MCF 10A (cell line): ENCODE results near the gene FOXRED2. TPM values are rescaled to one million over a fixed set of nuclear protein-coding genes. Genes with fewer than 3 reads are reported as not detected.

Experiments
- BruUV-seq: library from RNA; stranded (reverse); fragments of 400-500 nt; replicated peaks from 2 replicates; lab custom pipeline; 2021; lab: Mats Ljungman, UMichigan
- CTCF ChIA-PET: fragments of 300-600 bp; sonication (Branson Sonifier 250); formaldehyde crosslinking; extraction: SDS; loops from one replicate; lab custom pipeline; 2021; ENCODE audit warnings: antibody characterized with exemption, inconsistent platforms; lab: Yijun Ruan, JAX
- POLR2A ChIA-PET: fragments of 300-600, 350-650 bp; sonication (Branson Sonifier 250); formaldehyde crosslinking; extraction: SDS; loops from one replicate; lab custom pipeline; 2020; ENCODE audit warnings: antibody characterized with exemption, inconsistent platforms; lab: Yijun Ruan, JAX
- DNase-seq: peaks from one replicate; pipeline ENCODE4 v3.0.0-alpha.2; 2018; ENCODE audit not compliant: unreplicated experiment
- H3K27ac Mint-ChIP-seq: one replicate; pipeline ENCODE4 v1.8.0; 2022; ENCODE audit warnings: mild to moderate bottlenecking, low read depth, mixed read lengths; ENCODE audit not compliant: unreplicated experiment
- H3K27me3 Mint-ChIP-seq: one replicate; pipeline ENCODE4 v1.8.0; 2022; ENCODE audit warnings: mixed read lengths; ENCODE audit not compliant: insufficient read depth, unreplicated experiment
- H3K36me3 Mint-ChIP-seq: one replicate; pipeline ENCODE4 v1.8.0; 2022; ENCODE audit warnings: mild to moderate bottlenecking, moderate library complexity, mixed read lengths; ENCODE audit not compliant: insufficient read depth, unreplicated experiment
- H3K4me1 Mint-ChIP-seq: one replicate; pipeline ENCODE4 v1.8.0; 2022; ENCODE audit warnings: mixed read lengths; ENCODE audit not compliant: insufficient read depth, unreplicated experiment
- H3K4me3 Mint-ChIP-seq: one replicate; pipeline ENCODE4 v1.8.0; 2022; ENCODE audit warnings: mild to moderate bottlenecking, moderate library complexity, mixed read lengths; ENCODE audit not compliant: unreplicated experiment
- H3K9me3 Mint-ChIP-seq: one replicate; pipeline ENCODE4 v1.8.0; 2022; ENCODE audit warnings: mixed read lengths; ENCODE audit not compliant: unreplicated experiment
- intact Hi-C: fragments of 100-400 bp; cut with micrococcal nuclease; formaldehyde crosslinking; loops from 2 replicates; pipeline ENCODE4 v1.14.1; 2022
- total RNA-seq: library from RNA; stranded (reverse); gene quantifications from 2 replicates; pipeline ENCODE4 v1.2.3, GENCODE V29; 2022
- TF ChIP-seq, protein P1 (sequence below): fragments of 200-600 bp; IDR thresholded peaks from one replicate; pipeline ENCODE4 v1.8.0; 2022; ENCODE audit warnings: antibody characterized with exemption, mild to moderate bottlenecking; ENCODE audit not compliant: unreplicated experiment

The FOXRED2 gene
- total RNA-seq, 1 experiment from 2014 or later: 10.9 TPM

- Mint-ChIP-seq H3K36me3 (peaks cover 11% of the 10 kb centered on the region), H3K4me3 (no peak overlapping the region), H3K4me1 (peaks cover 11% of the 10 kb centered on the region), H3K27ac (no peak overlapping the region), H3K27me3 (no peaks in the 10 kb centered on the region), H3K9me3 (no peaks in the 10 kb centered on the region)
- intact Hi-C loops: no loop called here
- BruUV-seq: no TSS peak
- no peak for DNase-seq
- ChIA-PET POLR2A (interaction anchor here (0.7 kb wide), 1 partner anchor 24 kb away, joined by 3 read pairs; no protein-coding TSS in a partner anchor), CTCF (interaction anchor here (0.6 to 0.9 kb wide), 4 partner anchors 156 to 515 kb away, joined by 3 to 4 read pairs (median 3); no protein-coding TSS in a partner anchor)
- TF ChIP-seq, protein P1, sequence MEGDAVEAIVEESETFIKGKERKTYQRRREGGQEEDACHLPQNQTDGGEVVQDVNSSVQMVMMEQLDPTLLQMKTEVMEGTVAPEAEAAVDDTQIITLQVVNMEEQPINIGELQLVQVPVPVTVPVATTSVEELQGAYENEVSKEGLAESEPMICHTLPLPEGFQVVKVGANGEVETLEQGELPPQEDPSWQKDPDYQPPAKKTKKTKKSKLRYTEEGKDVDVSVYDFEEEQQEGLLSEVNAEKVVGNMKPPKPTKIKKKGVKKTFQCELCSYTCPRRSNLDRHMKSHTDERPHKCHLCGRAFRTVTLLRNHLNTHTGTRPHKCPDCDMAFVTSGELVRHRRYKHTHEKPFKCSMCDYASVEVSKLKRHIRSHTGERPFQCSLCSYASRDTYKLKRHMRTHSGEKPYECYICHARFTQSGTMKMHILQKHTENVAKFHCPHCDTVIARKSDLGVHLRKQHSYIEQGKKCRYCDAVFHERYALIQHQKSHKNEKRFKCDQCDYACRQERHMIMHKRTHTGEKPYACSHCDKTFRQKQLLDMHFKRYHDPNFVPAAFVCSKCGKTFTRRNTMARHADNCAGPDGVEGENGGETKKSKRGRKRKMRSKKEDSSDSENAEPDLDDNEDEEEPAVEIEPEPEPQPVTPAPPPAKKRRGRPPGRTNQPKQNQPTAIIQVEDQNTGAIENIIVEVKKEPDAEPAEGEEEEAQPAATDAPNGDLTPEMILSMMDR: no peak
Observed at GRCh38 chr22:36457688-36458450, 49.0 kb downstream of the FOXRED2 start.

DNA sequence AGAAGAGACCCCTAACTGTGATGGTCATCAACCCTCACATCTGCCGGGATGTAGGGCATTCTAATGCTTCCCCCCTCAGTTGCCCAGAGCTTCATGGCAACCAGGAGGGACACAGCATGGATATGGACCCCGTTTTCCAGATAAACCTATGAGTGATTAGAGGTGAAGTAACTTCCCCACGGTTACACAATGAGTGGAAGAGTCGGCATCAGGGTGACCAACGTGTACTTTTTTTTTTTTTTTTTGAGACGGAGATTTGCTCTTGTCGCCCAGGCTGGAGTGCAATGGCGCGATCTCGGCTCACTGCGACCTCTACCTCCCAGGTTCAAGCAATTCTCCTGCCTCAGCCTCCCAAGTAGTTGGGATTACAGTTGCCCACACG is 50.4 kb downstream of the FOXRED2 start:
- ChIA-PET CTCF (interaction anchor here (1.4 kb wide), 1 partner anchor 155 kb away, joined by 4 read pairs; no protein-coding TSS in a partner anchor), POLR2A (interaction anchor here (1.4 to 1.7 kb wide), 2 partner anchors 8 to 125 kb away, joined by 3 to 6 read pairs; no protein-coding TSS in a partner anchor)
- intact Hi-C loops: no loop called here
- Mint-ChIP-seq H3K4me3 (no peak overlapping the region), H3K27ac (no peak overlapping the region), H3K36me3 (peaks cover 6% of the 10 kb centered on the region), H3K27me3 (no peaks in the 10 kb centered on the region), H3K4me1 (peaks cover 7% of the 10 kb centered on the region), H3K9me3 (no peaks in the 10 kb centered on the region)
- DNase-seq: no peak
- TF ChIP-seq, protein P1: no peak
- BruUV-seq: no TSS peak

DNA sequence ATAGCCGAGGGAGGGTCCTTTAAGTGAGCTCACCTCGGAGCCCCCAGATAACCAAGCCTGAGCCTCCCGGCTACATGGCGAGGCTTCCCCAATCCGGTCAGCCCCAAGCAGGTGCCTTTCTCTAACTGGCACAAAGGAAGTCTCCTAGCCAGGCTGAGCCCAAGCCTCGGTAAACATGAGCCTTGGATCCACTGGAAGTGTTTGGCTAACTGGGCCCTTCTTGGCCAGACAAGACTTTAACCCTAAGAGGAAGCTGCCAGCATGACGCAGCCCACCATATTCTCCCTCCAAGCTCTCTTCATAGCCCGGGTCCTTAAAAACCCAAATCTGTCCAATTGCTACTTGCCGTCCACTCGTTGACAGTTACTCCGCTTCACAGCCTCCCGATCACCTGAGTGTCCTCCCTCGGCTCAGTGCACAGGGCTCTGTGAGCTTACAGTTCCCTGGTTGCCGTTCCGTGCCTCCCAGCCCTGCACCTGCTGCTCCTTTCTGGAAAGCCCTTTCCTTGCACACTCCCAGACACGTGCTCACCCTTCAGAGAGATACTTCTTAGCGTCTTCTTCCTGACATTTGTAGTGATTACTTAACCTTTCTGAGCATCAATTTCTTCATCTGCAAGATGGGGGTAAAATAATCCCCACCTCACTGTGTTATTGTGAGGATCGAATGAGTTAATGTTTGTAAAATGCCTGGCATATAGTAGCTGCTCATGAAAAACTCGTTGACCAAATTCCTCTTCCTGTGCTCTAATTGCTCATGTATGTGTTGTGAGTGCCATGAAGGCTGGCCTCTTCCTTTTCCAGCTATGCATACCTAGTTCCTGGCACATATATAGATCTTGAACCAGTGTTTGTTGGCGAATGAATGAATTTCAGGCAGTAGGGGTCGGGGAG is 51.0 kb downstream of the FOXRED2 start:
- POLR2A ChIA-PET: interaction anchor here (1.0 to 1.7 kb wide), 3 partner anchors 9 to 124 kb away, joined by 3 to 6 read pairs (median 3); no protein-coding TSS in a partner anchor
- intact Hi-C loops: no loop called here
- peaks cover 7% of the 10 kb centered on the region for H3K4me1 Mint-ChIP-seq
- CTCF ChIA-PET: interaction anchor here (1.4 kb wide), 1 partner anchor 155 kb away, joined by 4 read pairs; no protein-coding TSS in a partner anchor
- peaks cover 6% of the 10 kb centered on the region for H3K36me3 Mint-ChIP-seq
- H3K9me3 Mint-ChIP-seq: no peaks in the 10 kb centered on the region
- no TSS peak for BruUV-seq
- H3K4me3 Mint-ChIP-seq: no peak overlapping the region
- H3K27me3 Mint-ChIP-seq: no peaks in the 10 kb centered on the region
- no peak for DNase-seq
- TF ChIP-seq, protein P1: no peak
- no peak overlapping the region for H3K27ac Mint-ChIP-seq
